ENCODE data around the gene SULF2.

The SULF2 gene

GRCh38 chr20:47668313-47669151 lies 116.7 kb downstream of the SULF2 start:
- DNase-seq (ENCODE audit: low spot score), result no peak

GRCh38 chr20:47667531-47668312 lies 117.6 kb downstream of the SULF2 start:
- no peak for DNase-seq (ENCODE audit: low spot score)

- DNase-seq (ENCODE audit: low spot score), result no peak
Observed at GRCh38 chr20:47667086-47667485, 118.2 kb downstream of the SULF2 start.

GRCh38 chr20:47666304-47666703 lies 119.0 kb downstream of the SULF2 start:
- no peak for DNase-seq (ENCODE audit: low spot score)

GRCh38 chr20:47665221-47665991 lies 119.9 kb downstream of the SULF2 start:
- no peak for DNase-seq (ENCODE audit: low spot score)

GRCh38 chr20:47664744-47665143 lies 120.5 kb downstream of the SULF2 start:
- DNase-seq (ENCODE audit: low spot score), result no peak

- no peak for DNase-seq (ENCODE audit: low spot score)
Observed at GRCh38 chr20:47664068-47664437, 121.2 kb downstream of the SULF2 start.

GRCh38 chr20:47663354-47664067 lies 121.8 kb downstream of the SULF2 start:
- peak; percentile 73 for DNase-seq (ENCODE audit: low spot score)

GRCh38 chr20:47662483-47663353 lies 122.6 kb downstream of the SULF2 start:
- DNase-seq (ENCODE audit: low spot score), result no peak

GRCh38 chr20:47661714-47662113 lies 123.6 kb downstream of the SULF2 start:
- no peak for DNase-seq (ENCODE audit: low spot score)

GRCh38 chr20:47660983-47661700 lies 124.1 kb downstream of the SULF2 start:
- no peak for DNase-seq (ENCODE audit: low spot score)

GRCh38 chr20:47660602-47660905 lies 124.7 kb downstream of the SULF2 start:
- DNase-seq (ENCODE audit: low spot score), result no peak

GRCh38 chr20:47659904-47660601 lies 125.2 kb downstream of the SULF2 start:
- no peak for DNase-seq (ENCODE audit: low spot score)

GRCh38 chr20:47656318-47656717 lies 129.0 kb downstream of the SULF2 start:
- no peak for DNase-seq (ENCODE audit: low spot score)

- no peak for DNase-seq (ENCODE audit: low spot score)
Observed at GRCh38 chr20:47655635-47656034, 129.6 kb downstream of the SULF2 start.

GRCh38 chr20:47654370-47654769 lies 130.9 kb downstream of the SULF2 start:
- no peak for DNase-seq (ENCODE audit: low spot score)

GRCh38 chr20:47653869-47654268 lies 131.4 kb downstream of the SULF2 start:
- no peak for DNase-seq (ENCODE audit: low spot score)

GRCh38 chr20:47652794-47653193 lies 132.5 kb downstream of the SULF2 start:
- no peak for DNase-seq (ENCODE audit: low spot score)

- DNase-seq (ENCODE audit: low spot score), result no peak
Observed at GRCh38 chr20:47652301-47652700, 133.0 kb downstream of the SULF2 start.

GRCh38 chr20:47648943-47649342 lies 136.3 kb downstream of the SULF2 start:
- DNase-seq (ENCODE audit: low spot score), result no peak
